ENCODE data around the gene SND1.

The SND1 gene

DNA sequence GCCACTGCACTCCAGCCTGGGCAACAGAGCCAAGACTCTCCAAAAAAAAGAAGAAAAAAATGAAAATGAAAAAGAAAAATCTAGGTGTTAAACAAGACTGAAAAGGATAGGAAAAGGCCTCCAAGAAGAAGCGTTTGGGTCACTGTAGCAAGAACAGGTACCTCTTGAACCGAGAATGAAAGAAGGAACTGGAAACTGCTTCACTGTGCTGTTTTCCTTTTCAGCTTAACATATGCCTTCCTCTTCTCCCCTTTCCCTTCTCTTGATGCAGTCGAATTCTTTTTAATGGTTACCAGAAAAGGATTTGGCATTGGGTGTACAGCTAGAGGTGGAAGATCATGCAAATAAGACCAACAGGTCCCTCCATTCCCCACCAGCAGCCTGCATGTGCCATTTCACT lies 351.2 kb downstream of the SND1 start:
- DNase-seq: peak in 1 of 5 experiments; percentile 5

DNA sequence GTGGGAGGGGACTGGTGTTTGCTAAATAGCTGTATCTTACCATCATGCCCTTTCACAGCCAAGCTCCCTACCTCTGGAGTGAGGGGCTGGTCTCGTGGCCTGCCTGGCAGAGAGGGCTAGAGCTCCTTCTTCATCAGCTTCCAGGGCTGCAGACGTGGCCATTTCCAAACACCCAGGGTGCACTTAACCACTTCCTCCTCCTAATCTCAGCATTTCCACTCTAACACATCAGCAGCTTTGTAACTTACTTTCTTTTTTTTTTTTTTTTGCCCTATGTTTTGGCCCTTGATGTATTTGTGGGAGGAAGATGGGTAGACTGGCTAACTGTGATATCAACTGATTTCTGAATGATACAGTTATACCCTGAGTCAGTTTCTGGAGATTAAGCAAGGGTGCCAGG lies 351.8 kb downstream of the SND1 start:
- peak in 2 of 5 experiments; percentile 6 to 85 for DNase-seq

DNA sequence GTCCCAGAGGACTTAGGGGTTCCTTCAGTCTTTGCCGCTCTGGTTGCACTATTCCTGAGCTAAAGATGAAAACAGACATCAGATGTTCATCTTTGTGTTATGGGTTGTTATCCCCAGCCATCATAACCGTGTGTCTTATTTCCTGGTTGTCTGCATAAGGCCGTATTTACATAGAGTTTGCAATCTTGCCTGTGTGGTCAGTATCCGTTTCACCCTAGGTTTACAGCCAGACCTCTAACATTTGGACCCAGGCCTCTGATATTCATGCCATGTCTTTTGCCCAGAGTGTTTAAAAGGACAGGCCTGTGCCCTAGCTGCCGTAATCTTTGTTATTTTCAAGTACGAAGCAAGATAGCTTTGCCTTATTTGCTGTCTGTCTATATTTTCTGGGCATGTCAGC lies 352.6 kb downstream of the SND1 start:
- no peak for DNase-seq

DNA sequence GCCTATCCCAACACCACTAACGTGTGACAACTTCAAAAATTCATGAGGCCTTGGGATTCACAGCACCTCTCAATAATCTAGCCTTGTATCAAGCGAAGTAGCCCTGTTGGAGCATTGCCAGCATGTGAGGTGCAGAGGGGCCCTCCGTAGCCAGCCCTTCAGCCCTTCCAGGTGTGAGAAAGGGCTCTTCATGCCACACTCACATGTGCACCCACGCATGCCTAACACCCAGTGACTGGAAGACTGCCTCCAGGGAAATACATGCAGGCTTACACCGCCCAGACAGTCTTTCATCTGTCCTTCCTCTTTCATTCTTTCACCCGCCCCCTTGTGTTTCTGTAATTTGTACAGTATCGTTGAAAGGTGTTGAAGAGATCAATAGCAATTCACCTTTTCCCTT lies 353.1 kb downstream of the SND1 start:
- no peak for DNase-seq

DNA sequence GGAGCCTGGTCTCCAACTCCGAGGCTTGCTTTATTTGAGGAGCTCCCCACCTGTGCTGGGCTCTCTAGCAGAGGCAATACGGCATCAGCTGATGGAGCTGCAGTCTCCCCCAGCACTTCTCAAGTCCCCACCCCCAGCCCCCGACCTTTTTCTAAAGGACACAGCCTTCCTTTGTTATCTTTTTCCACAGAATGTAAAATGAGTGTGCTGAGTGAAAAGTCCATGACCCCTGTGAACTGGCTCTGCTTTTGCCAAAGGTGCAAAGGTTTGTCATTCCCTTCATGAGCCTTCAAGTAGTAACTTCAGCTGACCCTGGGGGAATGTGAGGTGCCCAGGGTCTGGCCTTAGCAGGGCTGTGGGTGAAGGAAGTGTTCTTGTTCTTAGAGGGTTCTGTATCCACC lies 353.8 kb downstream of the SND1 start:
- no peak for DNase-seq

DNA sequence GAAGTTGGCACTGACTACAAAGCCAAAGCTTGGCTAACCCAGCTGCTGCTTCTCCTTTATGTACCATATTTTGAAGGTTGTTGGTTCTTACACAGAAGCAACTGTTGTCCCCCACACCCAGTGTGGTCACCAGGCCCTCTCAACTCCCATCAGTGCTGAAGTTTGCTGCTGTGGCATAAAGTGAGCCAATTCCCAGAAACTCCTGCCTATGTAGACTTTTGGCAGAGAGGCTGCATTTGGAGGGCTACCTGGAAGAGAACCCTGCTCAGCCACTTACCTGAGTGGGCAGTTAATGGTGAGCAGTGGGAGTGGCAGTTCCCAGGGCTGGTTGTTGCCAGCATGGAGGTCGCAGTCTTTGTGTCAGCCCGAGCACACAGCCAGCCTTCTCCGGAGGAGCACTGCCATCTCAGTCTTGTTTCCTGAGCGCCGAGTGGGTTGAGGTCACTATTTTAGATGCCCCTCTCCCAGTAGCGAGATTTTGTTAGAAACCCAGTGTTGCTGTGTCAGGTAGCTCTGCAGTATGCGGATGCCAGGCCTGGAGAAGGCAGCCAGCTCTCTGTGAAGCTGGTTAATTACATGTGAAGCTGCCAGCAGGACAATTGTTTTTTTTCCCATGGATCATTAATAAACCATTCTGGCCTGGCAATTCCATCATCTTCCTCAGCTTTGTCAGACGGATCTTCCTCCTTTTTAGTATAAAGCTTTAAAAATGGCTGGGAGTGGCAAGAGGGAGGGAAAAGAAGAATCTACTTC lies 354.7 kb downstream of the SND1 start:
- no peak for DNase-seq

DNA sequence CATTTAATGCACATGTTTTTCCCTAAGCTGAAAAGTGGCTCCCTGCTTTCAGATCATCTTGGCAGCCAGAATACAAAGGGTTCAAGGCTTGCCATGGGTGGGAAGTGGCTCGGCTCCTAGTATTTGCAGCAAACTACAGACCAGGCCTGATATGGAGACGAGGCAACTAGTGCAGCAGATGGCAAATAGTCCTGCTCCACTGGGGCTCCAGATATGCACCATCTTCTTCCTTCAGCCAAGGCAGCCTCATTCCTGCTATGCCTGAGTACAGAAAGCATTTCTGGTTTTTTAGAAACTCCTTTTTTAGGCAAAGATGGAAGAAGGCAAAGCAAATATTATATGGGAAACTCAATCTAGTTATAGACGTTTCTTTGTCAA lies 355.3 kb downstream of the SND1 start:
- no peak for DNase-seq

DNA sequence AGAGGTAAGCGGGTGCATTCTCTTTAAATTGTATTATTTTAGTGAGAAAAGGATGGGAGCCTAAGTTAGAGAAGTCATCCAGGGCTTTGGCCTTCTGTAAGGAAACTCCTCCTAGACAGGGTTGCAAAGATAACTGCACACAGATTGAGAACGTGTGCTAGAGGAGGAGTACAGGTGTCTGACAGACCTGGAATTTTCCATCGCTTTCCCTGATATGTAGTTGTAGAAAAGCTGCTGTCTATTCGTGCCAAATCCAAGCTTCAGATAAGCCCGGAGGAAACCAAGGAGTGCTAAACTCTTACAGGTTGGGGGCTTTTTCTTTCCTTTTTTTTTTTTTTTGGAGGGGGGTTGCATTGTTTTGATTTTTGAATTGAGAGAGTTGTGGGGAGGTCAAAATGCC lies 356.1 kb downstream of the SND1 start:
- DNase-seq: no peak

DNA sequence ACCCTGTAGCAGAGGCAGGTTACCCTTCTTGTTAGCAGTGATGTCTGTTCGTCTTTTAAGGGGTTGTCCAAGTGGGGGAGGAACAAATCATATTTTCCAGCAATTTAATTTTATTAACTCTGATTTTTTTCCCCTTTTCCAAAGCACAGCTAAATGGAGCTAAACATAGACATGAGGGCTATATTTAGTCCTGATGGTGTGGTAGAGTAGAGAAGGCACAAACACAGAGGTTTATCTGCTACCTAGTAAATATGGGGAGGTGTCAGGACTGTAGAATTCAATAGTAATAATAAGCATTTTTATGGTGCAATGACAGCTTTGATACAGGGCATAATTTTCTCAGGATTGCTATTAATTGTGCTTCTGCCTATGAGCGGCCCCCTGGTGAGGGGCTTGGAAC lies 356.8 kb downstream of the SND1 start:
- DNase-seq: no peak

DNA sequence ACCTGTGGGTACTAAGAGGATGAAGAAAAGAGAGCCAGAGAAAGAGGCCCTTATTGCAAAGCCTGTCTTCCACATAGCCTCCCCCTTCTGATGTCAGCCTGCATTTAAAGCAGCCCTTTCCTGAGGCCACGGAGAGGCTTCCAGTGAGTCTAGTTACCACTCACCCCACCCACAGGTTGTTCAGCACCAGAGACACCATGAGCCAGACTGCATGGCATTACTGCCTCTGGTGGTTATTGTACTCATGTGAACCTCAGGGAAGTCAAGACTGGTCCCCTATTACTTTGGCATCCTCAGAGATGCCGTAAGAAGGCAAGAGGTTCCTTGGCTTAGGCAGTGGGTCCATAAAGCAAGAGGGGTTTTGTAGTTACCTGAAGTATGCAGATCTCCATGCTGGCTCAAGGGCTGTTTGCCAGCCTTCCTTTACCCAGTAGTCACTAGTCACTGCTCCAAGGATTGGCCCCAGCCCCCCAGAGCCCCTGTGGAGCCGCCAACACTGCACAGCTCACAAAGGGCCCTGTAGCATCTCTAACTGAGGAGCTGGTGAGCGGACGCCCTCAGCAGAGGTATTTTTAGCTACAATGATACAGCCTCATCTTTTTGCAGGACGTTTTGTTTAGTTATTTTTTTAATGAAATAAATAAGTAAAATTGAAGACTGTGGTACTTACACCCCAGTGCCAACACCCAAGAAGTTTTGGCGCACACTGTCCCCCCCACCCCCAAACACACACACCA lies 358.6 kb downstream of the SND1 start:
- DNase-seq: peak in 1 of 5 experiments; percentile 17

DNA sequence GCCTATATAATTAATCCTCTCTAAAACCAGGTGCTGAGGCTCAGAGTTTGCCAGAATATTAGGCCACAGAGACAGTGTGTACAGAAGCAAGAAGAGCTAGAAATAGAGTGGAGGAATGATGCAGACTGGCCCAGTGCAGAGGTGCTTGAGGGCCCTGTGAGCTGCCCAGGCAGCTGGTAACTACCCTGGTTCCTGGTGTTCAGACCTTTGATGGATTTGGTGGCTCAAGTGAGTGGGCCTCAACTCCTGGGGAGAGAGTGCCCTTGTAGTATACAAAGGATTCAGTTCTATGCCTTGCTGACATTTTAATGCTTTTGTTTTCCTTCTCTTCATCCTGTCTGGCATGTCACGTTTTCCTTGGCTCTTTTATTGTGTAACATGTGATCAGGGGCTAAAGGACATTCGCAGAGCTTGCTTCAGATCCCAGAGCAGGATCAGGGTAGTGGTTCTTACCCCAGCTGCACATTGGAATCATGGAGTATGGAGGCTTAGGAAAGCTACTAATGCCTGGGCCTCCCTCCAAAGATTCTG lies 359.2 kb downstream of the SND1 start:
- DNase-seq: no peak

DNA sequence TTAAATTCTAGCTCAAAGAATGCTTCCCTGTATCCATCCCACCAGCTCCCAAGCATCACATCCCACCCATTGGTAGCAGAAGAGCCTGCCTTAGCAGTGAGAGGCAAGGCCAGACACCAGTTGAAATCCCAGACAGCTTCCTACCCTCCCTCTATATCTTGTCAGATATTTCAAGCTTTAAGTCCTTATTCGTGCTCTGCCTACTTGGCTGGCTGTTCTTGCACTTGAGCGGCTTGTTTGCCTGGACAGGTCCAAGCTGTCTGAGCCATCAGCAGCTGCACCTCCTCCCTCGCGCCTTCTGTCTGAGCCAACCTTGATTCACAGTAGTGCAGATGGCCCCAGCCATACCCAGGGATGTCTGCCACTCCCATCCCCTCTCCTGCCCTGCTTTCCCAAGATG lies 362.8 kb downstream of the SND1 start:
- DNase-seq: no peak

DNA sequence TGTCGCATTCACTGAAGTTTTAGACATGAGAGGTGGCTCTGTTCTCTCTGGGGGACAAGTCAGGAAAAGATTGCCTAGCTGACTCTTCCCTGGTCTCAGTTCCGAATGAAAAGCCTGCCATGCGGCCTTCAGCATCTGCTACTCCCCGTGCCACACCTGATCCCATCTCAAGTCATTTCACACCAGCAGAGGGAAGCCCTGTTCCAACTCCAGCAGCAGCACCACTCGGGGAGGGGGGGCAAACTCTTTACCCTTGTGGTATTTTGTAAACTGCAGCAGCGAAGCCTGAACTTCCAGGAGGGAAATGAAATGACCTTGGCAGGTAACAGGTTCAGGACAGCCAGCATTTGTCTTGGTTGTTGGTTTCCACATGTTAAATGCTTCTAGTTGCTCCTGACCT lies 365.5 kb downstream of the SND1 start:
- DNase-seq: no peak

DNA sequence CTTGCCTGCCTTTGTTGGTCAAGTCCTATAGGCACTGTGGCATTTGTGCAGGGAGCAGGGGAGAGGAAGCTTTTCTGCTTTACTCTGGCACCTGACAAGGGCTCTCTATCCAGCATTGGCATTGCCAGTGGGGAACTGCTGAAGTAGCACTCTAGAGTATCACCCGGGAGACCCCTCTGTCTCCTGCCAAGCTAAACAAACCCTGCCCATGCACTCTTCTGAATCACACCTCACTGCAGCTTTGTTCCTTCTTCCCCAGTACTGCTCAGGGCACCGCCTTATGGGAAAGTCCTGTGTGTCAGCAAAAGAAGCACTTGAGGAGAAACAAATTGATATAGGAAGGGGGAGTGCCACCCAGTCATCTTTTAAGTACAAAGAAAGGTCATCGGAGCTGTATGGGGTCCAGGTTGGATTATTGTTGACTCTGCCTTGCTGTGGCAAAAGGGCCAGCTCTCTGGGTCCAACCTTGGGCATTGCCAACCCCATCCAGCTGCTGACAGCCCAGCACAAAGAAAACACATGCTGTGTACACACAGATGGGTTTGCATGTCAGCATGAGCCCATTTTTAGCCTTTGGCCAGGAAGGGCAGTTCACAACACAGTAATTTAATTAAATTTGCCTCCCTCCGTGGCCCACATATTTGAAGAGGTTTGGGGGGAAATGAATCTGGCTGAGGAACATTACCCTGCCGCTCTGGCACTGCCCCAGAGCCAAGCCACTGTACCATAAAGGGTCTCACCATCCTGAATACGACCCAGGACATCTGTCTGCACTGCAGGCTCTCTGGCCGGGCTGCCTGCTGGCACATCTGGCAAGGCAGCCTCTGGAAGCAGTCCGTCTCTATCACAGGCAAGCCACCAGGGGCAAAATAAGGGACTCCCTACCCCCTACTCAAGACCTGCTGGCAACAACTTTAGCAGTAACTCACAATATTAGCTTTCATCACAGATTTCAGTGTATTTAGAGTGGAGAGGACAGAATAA lies 366.2 kb downstream of the SND1 start:
- no peak for DNase-seq

DNA sequence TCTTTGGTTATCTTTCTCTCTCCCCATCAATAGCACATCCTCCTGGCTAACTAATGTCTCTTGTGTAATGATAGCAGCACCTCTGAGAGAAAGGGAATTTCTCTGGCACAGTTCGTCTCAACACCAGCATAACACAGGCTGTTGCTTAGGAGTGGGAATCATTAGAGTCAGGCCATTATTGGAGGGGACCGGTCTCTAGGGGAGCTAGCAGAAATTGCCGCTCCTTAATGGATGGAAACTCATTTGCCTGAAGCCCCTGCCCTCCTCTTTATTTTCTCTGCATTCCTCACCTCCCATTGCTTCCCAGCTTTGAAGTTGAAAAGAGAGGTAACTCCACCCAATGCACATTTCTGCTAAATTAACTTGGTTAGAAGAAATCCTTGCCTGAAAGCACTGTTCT lies 367.3 kb downstream of the SND1 start:
- DNase-seq: no peak

DNA sequence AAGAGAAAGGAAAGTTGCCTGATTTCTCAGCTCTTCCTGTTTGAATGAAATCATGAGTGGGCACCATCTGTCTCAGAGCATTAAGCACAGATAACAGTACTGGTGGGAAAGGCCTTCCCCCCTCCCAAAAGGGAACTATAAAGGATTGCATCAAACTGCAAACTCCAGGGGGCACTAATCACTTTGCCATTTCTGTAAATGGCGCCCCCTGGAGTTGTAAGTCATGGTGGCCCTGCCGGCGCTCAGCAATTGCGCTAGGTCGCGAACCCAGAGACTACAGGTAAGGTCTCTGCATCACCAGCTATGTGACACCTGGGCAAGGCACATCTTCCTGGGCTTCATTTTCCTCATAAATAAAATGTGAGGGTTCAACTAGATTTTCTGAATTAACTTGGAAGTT lies 368.2 kb downstream of the SND1 start:
- peak in 1 of 5 experiments; percentile 24 for DNase-seq

DNA sequence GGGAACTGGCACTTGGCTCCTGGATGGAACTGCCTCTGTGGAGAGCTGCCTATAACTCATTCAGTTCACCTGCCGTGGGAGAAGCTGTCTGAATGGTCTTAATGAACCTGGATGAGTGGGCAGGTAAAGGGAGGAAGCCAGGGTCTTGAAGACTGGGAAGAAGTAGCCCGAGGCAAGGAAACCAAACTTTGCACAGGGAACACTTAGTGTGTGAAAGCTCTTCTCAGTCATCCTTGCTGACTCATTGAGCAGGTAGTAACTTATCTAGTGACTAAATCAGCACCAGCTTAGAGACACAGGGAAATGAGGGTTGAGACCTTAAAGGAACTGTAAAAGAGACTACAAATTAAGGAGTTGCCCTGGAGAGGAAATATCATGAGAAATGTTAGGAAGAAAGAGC lies 369.4 kb downstream of the SND1 start:
- no peak for DNase-seq

DNA sequence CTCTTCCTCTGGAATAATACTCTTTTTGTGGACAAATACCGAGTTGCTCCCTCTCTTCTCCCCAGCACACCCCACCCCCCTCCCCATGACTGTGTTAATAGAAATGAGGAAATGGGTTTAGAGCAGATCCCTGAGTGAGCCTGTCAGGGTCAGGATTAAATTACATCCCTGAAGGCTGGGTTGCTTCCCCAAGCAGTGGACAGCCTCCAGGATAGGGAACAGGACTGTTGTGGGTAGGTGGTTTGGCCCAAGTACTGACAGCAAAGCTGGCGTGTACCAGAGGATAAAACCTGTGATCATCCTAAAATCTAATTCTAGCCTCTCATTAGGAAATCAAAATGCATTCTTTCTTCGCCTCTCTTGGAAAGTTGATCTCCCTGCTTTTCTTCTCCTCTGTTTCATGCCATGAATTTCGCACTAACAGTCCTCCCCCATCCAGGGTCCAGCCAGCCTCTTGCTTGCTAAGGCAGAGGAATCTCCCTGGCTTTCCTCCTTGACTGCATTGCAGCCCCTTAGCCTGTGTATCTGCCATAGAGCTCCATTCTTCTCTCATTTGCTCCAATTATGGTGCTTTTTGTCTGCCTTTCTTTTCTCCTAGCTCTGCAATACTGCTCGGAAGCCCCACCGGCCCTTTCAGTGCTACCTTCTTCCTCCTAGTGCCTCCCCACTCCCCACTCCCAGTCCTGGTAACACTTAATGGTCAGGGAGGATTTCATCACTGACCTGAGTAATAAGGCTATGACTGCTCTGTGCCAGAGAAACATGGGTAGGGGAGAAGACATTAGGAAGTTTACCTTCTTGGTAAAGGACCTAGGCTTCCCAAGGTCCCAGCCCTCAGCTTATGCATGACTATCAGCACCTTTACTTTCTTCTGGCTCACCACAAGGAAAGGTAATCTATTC lies 370.9 kb downstream of the SND1 start:
- DNase-seq: no peak

DNA sequence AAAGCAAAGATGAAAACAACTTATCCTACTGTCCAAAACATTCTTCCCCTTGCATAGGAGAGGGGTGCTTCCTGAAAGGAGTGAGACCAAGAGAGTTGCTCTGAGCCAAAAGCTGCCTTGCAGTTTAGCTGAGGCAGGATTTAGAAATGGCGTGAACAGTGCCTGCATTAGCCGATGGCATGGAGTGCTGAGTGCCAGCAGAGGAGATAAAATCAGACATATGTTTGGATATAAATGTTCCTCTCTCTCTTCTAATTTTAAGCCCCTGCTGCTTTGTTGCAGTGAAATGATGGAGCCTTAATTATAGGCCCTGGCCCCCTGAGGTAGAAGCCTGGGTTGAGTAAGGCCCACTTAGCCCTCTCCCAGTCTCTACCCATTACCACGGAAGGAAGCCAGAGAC lies 372.2 kb downstream of the SND1 start:
- DNase-seq: no peak

DNA sequence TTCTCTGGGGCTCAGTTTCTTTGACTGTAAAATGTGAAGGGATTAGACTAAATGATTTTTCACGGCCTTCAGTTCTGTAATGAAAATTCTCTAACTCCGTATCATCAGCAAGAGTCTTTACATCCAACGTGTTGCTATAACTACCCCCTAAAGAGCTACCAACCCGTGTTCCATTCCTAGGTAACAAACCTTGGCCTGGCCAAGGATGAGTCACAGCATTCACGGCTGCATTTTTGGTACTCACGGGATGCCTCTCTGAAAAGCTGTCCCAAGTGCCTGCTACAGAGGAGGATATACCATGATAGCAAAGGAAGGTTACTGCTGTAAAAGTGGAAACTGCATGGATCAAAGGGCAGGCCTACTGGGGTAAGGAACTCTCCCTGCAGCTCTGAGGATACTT lies 373.4 kb downstream of the SND1 start:
- no peak for DNase-seq

DNA sequence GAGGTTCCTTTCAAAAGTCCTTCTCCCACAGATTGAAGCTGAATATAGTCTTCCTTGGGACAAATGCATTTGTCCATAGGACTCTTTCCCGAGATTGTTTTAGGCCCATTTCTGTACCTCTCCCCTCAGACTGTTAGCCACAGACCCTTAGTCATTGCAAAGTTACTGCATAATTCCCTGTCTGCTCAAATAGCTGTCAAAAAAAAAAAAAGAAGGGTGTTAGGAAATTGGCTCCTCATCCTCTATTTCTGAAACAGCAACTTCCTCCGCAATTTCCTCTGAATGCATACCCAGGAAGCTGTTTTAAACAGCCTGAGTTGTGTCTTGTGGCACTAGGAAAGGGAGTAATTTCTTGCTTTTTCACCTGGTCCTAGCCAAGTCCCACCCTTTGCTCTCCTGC lies 373.8 kb downstream of the SND1 start:
- no peak for DNase-seq

DNA sequence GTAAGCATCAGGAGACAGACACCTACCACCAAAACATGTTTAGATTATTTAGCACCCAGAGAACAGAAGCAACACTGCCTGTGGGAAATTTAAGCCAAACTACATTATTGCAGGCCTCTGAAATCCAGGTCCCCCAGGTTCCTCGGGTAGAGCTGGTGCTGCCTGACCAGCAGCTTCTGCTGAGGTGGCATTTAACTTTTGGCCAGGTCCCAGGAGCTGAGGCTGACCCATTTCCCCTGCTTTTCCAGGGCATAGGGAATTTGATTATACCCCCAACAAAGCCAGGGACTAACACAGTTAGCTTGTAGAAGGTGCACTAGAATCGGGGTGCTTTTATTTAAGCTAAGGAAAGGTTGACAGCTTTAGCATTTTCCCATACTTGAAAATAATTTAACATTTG lies 374.6 kb downstream of the SND1 start:
- DNase-seq: no peak

All from T-helper 2 cell (primary cell).